GM21381 (cell line): ENCODE measurements around the gene NBPF6.
"Not testable (repeated sequence)": the region's sequence is repeated elsewhere in the genome, so short reads cannot be mapped to it uniquely, and the experiment has no call there.

Experiments used
- ATAC-seq: cut with Tn5 transposase; IDR thresholded peaks from one replicate; pipeline ENCODE4 v1.9.1; 2021; ENCODE audit warnings: mild to moderate bottlenecking, moderate library complexity; ENCODE audit not compliant: unreplicated experiment

Gene NBPF6

GRCh38 chr1:108450043-108450442 lies at the start of gene NBPF6:
NBPF6 (plus strand) TSS chr1:108450343; CDS start chr1:108450602, 259 bp downstream.
- not testable (repeated sequence) for ATAC-seq

- ATAC-seq, result not testable (repeated sequence)
Measured at GRCh38 chr1:108411098-108411833, 38.9 kb upstream of the NBPF6 start.

GRCh38 chr1:108420129-108420528 lies 30.0 kb upstream of the NBPF6 start:
- ATAC-seq, result not testable (repeated sequence)

- ATAC-seq, result peak; percentile 83
Measured at GRCh38 chr1:108421061-108421916, 28.9 kb upstream of the NBPF6 start.

GRCh38 chr1:108426877-108427276 lies 23.3 kb upstream of the NBPF6 start:
- ATAC-seq, result not testable (repeated sequence)

GRCh38 chr1:108432002-108432401 lies 18.1 kb upstream of the NBPF6 start:
- not testable (repeated sequence) for ATAC-seq

- not testable (repeated sequence) for ATAC-seq
Measured at GRCh38 chr1:108433404-108433803, 16.7 kb upstream of the NBPF6 start.

GRCh38 chr1:108438536-108438935 lies 11.6 kb upstream of the NBPF6 start:
- peak; percentile 93 for ATAC-seq

GRCh38 chr1:108454521-108454920 lies 4.4 kb downstream of the NBPF6 start:
- not testable (repeated sequence) for ATAC-seq

- ATAC-seq, result not testable (repeated sequence)
Measured at GRCh38 chr1:108458661-108459060, 8.5 kb downstream of the NBPF6 start.

GRCh38 chr1:108461758-108462157 lies 11.6 kb downstream of the NBPF6 start:
- not testable (repeated sequence) for ATAC-seq

- not testable (repeated sequence) for ATAC-seq
Measured at GRCh38 chr1:108463962-108464361, 13.8 kb downstream of the NBPF6 start.

GRCh38 chr1:108466166-108466565 lies 16.0 kb downstream of the NBPF6 start:
- not testable (repeated sequence) for ATAC-seq

- ATAC-seq, result not testable (repeated sequence)
Measured at GRCh38 chr1:108467155-108467554, 17.0 kb downstream of the NBPF6 start.

- not testable (repeated sequence) for ATAC-seq
Measured at GRCh38 chr1:108470750-108471149, 20.6 kb downstream of the NBPF6 start.

GRCh38 chr1:108474516-108474915 lies 24.4 kb downstream of the NBPF6 start:
- ATAC-seq, result not testable (repeated sequence)

GRCh38 chr1:108478429-108479015 lies 28.4 kb downstream of the NBPF6 start:
- no peak for ATAC-seq

GRCh38 chr1:108482708-108483107 lies 32.6 kb downstream of the NBPF6 start:
- no peak for ATAC-seq

- ATAC-seq, result not testable (repeated sequence)
Measured at GRCh38 chr1:108485990-108486389, 35.8 kb downstream of the NBPF6 start.

- ATAC-seq, result not testable (repeated sequence)
Measured at GRCh38 chr1:108486707-108487106, 36.6 kb downstream of the NBPF6 start.

GRCh38 chr1:108495008-108495407 lies 44.9 kb downstream of the NBPF6 start:
- not testable (repeated sequence) for ATAC-seq
